Measurements from ENCODE around the gene NUP214. TPM values are rescaled to one million over a fixed set of nuclear protein-coding genes. Genes with fewer than 3 reads are reported as not detected.

The NUP214 gene
- total RNA-seq, 4 donors from 2014 or later: 25.8 to 68.2 (median 36.9) TPM

DNA sequence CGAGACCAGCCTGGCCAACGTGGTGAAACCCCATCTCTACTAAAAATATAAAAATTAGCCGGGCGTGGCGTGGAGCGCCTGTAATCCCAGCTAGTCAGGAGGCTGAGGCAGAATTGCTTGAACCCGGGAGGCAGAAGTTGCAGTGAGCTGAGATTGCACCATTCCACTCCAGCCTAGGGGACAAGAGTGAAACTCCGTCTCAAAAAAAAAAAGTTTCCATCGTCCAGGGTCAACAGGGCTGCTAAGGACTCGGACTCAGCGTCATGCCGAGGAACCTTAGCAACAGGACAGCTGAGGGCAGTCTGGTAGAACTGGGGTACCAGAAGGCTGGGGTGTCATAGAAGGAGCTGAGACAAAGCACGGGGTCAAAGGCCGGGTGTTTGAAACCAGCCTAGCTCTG is 129.2 kb downstream of the NUP214 start:
- H3K4me3 ChIP-seq: no peak overlapping the region
- peak overlapping the region in 1 of 4 donors; percentile 69 for H3K27ac ChIP-seq
- 80 to 86% methylated on average over 1 to 8 of the region's 14 CpGs for WGBS, 2 donors (ENCODE audit: low coverage in 1 of 2)
- peaks cover 0 to 4% of the 10 kb centered on the region in 2 donors for H3K36me3 ChIP-seq
- no peaks in the 10 kb centered on the region for H3K27me3 ChIP-seq
- H3K9me3 ChIP-seq: no peaks in the 10 kb centered on the region
- peaks cover 0 to 19% (median 6%) of the 10 kb centered on the region in 3 donors for H3K4me1 ChIP-seq
- TF ChIP-seq, protein P1, sequence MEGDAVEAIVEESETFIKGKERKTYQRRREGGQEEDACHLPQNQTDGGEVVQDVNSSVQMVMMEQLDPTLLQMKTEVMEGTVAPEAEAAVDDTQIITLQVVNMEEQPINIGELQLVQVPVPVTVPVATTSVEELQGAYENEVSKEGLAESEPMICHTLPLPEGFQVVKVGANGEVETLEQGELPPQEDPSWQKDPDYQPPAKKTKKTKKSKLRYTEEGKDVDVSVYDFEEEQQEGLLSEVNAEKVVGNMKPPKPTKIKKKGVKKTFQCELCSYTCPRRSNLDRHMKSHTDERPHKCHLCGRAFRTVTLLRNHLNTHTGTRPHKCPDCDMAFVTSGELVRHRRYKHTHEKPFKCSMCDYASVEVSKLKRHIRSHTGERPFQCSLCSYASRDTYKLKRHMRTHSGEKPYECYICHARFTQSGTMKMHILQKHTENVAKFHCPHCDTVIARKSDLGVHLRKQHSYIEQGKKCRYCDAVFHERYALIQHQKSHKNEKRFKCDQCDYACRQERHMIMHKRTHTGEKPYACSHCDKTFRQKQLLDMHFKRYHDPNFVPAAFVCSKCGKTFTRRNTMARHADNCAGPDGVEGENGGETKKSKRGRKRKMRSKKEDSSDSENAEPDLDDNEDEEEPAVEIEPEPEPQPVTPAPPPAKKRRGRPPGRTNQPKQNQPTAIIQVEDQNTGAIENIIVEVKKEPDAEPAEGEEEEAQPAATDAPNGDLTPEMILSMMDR (IDR thresholded peaks at IDR 0.05): no peak
- no peak for TF ChIP-seq POLR2A (IDR thresholded peaks at IDR 0.05)
- no peak for TF ChIP-seq POLR2AphosphoS5 (IDR thresholded peaks at IDR 0.05)
- no peak for TF ChIP-seq EP300 (IDR thresholded peaks at IDR 0.05)
- ATAC-seq: no peak

DNA sequence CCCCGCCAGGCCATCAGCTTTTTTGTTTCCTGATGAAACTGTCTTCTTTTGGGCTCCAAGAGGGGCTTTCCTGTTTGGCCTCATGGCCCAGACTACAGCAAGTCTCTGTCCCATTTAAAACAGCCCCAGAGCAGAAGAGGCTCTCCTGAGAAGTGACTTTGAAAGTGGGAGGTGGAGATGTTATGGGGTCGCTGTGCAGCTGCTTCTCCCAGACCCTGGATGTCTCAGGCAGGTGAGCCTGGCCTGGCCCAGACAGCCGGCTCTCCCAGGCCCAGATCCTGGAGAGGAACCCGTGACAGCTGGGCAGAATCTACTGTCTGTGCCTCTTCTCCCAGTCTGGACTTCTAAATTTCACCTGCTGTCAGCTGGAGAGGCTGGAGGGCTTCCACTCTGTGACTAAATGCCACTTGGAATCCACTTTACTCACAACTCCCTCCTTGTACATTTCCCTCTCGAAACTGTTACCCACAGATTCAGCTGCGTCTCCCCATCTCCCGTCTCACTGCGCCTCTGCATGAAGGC is 130.4 kb downstream of the NUP214 start:
- H3K9me3 ChIP-seq: no peaks in the 10 kb centered on the region
- peak overlapping the region in 3 of 4 donors; percentile 50 to 69 (median 60) for H3K27ac ChIP-seq
- ATAC-seq: no peak
- H3K36me3 ChIP-seq: peaks cover 0 to 15% of the 10 kb centered on the region in 2 donors
- H3K4me1 ChIP-seq: peaks cover 0 to 19% (median 6%) of the 10 kb centered on the region in 3 donors
- TF ChIP-seq POLR2AphosphoS5 (IDR thresholded peaks at IDR 0.05) (no peak), EP300 (IDR thresholded peaks at IDR 0.05) (no peak), POLR2A (IDR thresholded peaks at IDR 0.05) (no peak)
- TF ChIP-seq, protein P1 (IDR thresholded peaks at IDR 0.05): no peak
- no peak overlapping the region for H3K4me3 ChIP-seq
- 55 to 56% methylated on average over 3 to 5 of the region's 8 CpGs for WGBS, 2 donors (ENCODE audit: low coverage in 1 of 2)
- H3K27me3 ChIP-seq: no peaks in the 10 kb centered on the region

DNA sequence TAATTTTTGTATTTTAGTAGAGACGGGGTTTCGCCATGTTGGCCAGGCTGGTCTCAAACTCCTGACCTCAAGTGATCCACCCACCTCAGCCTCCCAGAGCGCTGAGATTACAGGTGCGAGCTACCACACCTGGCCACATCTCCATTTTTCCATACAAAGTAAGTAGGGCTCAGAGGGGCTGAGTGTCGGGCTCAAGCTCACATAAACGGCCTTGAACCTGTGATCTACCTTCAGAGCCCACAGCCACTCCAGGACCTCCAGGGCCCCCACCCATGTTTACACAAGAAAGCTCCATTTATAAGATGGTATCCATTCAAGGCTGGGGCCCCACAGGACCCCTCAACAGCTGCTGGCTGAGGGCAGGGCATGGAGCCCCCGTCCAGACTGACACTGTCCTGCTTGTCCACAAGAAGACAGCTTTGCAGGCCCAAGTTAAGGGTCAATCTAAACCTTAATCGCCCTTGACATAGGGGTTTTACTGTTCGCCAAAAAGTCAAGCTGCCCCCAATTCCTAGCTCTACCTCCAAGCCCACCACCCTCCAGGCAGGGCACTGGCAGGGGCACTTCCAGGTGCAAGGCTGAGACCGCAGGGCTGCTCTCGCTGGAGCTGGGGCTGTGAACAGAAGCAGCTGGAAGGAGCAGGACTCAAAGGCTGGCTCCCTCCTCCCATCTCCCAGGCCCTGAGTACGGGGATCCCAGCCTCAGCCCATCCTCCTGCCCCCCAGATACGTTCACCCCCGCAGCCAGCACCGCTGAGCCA is 132.1 kb downstream of the NUP214 start:
- Histone ChIP-seq H3K27me3 (no peaks in the 10 kb centered on the region), H3K27ac (peak overlapping the region in 1 of 4 donors; percentile 13), H3K4me1 (peaks cover 0 to 19% (median 6%) of the 10 kb centered on the region in 3 donors), H3K9me3 (no peaks in the 10 kb centered on the region), H3K4me3 (no peak overlapping the region), H3K36me3 (peaks cover 0 to 26% of the 10 kb centered on the region in 2 donors)
- ATAC-seq: no peak
- no peak for TF ChIP-seq POLR2A (IDR thresholded peaks at IDR 0.05)
- WGBS, 2 donors (ENCODE audit: low coverage in 1 of 2): 71 to 80% methylated on average over 1 of the region's 15 CpGs

DNA sequence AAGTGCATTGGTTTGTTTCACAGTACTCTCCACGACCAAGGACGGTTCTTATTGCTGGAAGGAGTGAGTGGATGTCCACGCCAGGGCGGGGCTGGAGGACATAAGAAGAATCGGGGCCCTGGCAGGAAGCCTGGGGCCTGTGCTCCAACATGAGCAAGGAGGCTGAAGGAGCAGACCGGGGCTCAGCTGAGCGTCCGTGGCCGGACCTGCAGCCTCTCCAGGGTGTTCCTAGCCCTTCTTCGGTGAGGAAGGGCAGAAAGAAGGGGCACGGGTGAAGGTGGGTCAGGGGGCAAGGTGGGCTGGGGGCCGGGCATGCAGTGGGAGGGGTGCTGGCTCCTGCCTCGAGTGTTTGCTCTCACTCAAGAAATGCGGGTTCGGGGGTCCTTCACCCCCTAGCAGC is 132.8 kb downstream of the NUP214 start:
- TF ChIP-seq EP300 (IDR thresholded peaks at IDR 0.05) (no peak), POLR2AphosphoS5 (IDR thresholded peaks at IDR 0.05) (no peak), POLR2A (IDR thresholded peaks at IDR 0.05) (no peak)
- TF ChIP-seq, protein P1 (IDR thresholded peaks at IDR 0.05): no peak
- Histone ChIP-seq H3K4me1 (peaks cover 0 to 19% (median 6%) of the 10 kb centered on the region in 3 donors), H3K4me3 (no peak overlapping the region), H3K9me3 (no peaks in the 10 kb centered on the region), H3K27me3 (no peaks in the 10 kb centered on the region), H3K27ac (no peak overlapping the region), H3K36me3 (peaks cover 0 to 26% of the 10 kb centered on the region in 2 donors)
- 35% methylated on average over 8 of the region's 15 CpGs; no CpG with 5 or more reads in 1 of the 2 donors for WGBS, 2 donors (ENCODE audit: low coverage in 1 of 2)
- ATAC-seq: no peak

DNA sequence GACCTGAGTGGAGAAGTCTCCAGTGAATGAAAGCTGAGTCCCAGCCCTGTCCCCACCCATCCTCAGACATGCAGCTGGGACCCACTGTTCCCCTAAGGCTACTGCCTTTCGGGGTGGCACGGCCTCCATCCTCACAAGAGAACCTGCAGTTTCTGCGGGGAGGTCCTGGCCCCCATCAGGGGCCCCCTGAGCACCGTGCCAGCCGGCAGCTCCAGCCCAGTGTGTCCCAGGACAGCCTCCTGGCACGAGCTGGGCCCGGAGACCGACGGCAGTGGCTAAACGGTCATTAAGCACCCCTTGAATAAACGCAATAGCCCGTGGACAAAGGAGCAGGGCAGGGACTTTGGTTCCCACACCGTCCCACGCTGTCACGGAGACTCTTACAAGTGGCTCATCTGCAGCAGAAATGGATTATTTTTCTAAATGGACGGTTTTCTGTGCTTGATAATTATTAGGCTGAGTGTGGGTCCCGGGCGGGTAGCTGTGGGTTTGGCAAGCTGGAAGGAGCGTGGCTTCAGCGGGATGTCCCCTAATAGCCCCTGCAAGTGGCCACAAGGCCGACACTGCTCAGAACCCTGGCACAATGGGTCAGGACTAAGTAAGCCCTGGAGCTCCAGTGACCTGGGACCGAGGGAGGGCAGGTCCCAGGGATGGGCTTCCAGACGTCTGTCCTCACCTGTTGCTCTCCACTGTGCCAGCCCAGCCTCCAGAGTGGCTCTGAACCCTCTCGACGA is 133.5 kb downstream of the NUP214 start:
- ATAC-seq: no peak
- peaks cover 0 to 19% (median 6%) of the 10 kb centered on the region in 3 donors for H3K4me1 ChIP-seq
- no CpG with 5 or more reads among the region's 25 CpGs for WGBS, 2 donors (ENCODE audit: low coverage in 1 of 2)
- no peaks in the 10 kb centered on the region for H3K27me3 ChIP-seq
- TF ChIP-seq POLR2A (IDR thresholded peaks at IDR 0.05) (no peak), EP300 (IDR thresholded peaks at IDR 0.05) (no peak)
- H3K27ac ChIP-seq: no peak overlapping the region
- no peaks in the 10 kb centered on the region for H3K9me3 ChIP-seq
- H3K4me3 ChIP-seq: no peak overlapping the region
- H3K36me3 ChIP-seq: peaks cover 0 to 26% of the 10 kb centered on the region in 2 donors

Measured in gastroesophageal sphincter (tissue), 4 donors.